OCI-LY3 (cell line): Measurements from ENCODE around the gene PTPRN2.
"Not testable (repeated sequence)": the region's sequence is repeated elsewhere in the genome, so short reads cannot be mapped to it uniquely, and the experiment has no call there.

Experiments used
- EZH2phosphoT487 ChIP-seq: fragments of 200-600 bp; shearing (Covaris generic); IDR thresholded peaks from 2 replicates; pipeline ENCODE4 v1.6.1; 2018; ENCODE audit warnings: antibody characterized with exemption, mixed run types, low read depth
- TF ChIP-seq, protein P1 (sequence below): fragments of 200-600, 300-600 bp; sonication (generic); IDR thresholded peaks from 2 replicates; pipeline ENCODE4 v1.5.1; 2014; ENCODE audit warnings: antibody characterized with exemption, low read length, low read depth

DNA sequence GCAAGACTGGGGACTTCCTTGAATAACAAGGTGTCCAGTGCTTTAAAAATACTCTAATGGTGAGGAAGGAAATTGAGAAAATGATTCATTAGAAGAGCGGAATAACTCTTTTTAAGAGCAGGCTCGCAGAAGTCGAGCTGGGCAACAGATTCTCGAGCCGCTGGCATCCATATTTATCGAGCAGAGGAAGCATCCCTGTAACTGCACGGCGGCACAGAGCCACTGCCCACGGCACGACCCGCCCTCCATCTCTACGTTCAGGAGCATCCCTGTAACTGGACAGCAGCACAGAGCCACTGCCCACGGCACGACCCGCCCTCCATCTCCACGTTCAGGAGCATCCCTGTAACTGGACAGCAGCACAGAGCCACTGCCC is 334.0 kb downstream of the PTPRN2 start:
- TF ChIP-seq, protein P1, sequence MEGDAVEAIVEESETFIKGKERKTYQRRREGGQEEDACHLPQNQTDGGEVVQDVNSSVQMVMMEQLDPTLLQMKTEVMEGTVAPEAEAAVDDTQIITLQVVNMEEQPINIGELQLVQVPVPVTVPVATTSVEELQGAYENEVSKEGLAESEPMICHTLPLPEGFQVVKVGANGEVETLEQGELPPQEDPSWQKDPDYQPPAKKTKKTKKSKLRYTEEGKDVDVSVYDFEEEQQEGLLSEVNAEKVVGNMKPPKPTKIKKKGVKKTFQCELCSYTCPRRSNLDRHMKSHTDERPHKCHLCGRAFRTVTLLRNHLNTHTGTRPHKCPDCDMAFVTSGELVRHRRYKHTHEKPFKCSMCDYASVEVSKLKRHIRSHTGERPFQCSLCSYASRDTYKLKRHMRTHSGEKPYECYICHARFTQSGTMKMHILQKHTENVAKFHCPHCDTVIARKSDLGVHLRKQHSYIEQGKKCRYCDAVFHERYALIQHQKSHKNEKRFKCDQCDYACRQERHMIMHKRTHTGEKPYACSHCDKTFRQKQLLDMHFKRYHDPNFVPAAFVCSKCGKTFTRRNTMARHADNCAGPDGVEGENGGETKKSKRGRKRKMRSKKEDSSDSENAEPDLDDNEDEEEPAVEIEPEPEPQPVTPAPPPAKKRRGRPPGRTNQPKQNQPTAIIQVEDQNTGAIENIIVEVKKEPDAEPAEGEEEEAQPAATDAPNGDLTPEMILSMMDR: not testable (repeated sequence)
- not testable (repeated sequence) for TF ChIP-seq EZH2phosphoT487
